HG03025 (cell line): ENCODE results near the gene KRTAP19-8.

ENCODE experiments used
- ATAC-seq: cut with Tn5 transposase; IDR thresholded peaks from one replicate; pipeline ENCODE4 v1.9.1; 2021; ENCODE audit warnings: mild to moderate bottlenecking, moderate library complexity; ENCODE audit not compliant: unreplicated experiment, low FRiP score

KRTAP19-8 gene

DNA sequence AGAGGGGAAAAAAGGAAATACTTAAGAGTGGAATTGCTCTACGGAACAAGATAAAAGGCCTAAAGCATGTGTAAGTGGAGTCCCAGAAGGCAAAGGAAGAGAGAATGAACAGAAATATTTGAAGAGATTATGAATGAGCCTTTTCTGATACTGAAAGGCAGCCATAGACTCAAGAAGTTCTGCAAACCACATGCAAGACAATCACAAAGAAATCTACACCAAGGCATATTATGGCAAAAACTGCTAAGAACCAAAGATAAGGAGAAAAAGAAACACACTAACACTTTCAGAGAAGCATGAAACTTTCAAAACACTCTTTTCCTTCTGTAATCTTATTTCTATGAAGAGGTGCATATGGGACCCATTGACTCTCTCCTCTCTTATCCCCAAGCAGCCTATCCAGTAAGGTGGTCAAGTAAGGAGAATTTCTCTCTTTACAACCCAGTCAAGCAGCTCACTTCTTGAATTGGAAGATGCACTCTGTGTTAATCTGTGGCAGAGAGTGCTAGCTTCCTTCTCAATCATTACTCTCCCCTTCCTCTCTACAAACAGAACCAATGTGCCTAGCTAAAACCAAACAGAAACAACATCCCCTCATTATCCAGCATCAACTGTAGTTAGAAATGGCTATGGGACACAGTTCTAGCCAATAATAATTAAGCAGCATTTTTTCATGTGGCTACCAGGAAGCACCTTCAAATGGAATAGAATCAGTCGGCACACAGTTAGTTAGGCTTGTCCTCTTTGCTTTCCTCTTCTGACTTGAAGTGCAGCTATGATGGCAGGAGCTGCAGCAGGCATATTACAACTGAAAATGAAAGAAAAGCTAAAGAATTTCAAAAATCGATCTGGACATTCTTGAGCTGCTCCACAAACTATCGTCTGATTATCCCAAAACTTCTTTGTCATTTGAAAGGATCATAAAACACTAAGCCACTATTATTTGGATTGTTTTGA lies 25.9 kb downstream of the KRTAP19-8 start:
- ATAC-seq: no peak

DNA sequence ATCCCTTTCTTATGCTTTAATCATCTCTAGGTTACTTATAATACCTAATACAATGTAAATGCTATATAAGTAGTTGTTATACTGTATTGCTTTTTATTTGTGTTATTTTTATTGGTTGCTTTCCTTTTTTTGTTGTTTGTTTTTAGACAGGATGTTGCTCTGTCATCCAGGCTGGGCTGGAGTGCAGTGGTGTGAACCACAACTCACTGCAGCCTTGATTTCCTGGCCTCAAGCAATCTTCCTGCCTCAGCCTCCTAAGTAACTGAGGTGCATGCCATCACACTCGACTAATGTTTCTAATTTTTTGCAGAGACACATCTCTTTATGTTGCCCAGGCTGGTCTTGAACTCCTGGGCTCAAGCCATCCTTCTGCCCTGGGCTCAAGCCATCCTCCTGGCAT lies 26.9 kb downstream of the KRTAP19-8 start:
- no peak for ATAC-seq

DNA sequence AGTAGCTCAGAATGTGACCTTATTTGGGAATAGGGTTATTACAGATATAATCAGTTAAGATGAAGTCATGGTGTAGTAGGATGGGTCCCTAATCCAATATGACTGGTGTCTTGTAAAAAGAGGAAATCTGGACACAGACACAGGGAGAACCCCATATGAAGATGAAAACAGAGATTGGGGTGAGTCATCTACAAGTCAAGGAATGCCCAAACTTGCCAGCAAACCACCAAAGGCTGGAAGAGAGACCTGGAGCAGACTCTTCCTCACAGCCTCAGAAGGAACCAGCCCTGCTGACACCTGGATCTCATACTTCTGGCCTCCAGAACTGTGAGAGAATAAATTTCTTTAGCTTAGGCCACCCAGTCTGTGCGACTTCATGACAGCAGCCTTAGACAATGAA lies 29.9 kb downstream of the KRTAP19-8 start:
- no peak for ATAC-seq

DNA sequence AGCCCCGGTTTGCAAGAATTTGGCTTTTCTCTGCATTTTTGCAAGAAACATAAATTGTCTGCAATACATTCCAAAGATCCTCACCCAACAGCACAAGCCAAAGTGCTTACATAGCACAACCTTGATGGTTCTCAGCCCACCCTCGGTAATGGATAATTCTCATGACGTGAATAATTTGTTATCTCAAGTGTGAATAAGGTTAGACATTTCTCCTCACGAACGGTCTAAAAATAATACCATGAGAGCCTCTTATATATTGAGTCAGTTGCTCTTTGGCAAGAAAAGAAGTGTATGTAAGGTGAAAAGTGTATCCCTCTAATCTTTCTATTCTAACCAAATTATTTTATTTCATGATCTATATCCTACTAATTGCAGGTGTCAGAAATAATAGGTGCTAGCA lies 33.3 kb downstream of the KRTAP19-8 start:
- ATAC-seq: no peak

DNA sequence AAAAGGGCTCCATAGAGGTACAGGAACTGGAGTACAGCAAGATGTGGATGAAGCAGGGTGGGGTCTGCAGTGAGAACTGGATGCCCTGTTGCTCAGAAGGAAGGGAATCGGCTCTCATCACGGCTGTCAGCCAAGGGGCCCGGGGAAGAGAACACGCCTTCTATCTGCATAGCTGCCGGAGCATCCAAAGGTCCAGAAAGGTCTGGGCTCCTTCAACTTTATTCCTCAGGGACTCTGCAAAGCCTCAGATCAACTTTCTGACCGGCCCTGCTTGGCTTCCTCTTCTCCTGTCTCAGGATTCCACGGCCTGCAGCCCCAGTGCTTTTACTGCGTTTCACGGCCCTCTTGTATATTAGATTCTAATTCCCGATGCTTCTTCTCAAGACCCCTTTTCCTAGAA lies 34.8 kb downstream of the KRTAP19-8 start:
- no peak for ATAC-seq

DNA sequence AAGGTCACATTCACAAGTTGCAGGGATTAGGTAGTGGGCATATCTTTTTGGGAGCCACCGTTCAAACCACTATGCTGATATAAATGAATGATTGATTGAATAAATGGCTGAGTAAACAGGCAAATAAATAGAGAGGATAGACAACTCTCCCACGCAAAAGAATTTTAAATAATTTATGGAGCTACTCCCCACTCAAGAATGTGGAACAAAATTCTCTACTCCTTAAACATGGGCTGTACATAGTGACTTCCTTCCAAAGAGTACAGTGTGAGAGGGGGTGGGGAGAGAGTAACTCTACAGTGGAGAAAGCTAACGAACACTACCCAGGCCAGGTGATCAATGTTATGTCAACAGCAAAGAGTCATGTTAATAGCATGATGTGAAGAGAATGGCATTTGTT lies 40.7 kb downstream of the KRTAP19-8 start:
- no peak for ATAC-seq

DNA sequence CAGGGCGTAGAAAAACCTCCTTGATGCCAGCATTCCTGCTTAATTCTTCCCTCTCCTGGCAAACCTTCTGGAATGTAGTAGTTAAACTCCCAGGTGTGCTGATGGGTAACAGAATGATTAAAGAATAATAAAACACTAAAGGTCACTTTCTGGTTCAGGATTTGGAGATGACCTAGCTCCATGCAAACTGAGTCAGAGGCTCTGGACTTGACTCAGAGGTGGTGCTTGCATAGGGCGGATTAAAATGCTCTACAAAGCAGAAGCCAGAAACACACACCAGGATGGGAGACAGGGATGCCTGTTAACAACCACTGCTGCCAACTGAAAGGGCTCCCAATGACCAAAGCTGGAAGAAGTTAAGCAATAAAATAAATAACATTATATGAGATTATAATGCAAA lies 41.5 kb downstream of the KRTAP19-8 start:
- no peak for ATAC-seq

DNA sequence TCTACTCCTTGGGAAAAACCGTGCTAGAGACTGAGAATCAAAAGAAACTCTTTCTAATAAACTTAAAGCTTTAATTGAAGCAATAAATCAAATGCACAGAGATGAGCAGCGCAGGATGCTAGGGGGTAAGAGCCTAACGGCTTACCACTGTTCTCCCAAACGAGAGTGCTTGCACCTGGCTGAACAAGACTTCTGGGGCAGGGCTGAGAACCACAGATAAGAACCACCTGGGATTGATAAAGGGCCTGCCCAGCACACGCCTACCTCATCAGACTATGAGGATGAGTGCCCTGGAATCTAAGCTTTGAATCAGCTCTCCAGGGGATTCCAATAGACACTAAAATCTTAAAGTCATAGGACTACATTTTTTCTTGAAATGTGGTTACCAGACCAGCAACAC lies 43.3 kb downstream of the KRTAP19-8 start:
- no peak for ATAC-seq

DNA sequence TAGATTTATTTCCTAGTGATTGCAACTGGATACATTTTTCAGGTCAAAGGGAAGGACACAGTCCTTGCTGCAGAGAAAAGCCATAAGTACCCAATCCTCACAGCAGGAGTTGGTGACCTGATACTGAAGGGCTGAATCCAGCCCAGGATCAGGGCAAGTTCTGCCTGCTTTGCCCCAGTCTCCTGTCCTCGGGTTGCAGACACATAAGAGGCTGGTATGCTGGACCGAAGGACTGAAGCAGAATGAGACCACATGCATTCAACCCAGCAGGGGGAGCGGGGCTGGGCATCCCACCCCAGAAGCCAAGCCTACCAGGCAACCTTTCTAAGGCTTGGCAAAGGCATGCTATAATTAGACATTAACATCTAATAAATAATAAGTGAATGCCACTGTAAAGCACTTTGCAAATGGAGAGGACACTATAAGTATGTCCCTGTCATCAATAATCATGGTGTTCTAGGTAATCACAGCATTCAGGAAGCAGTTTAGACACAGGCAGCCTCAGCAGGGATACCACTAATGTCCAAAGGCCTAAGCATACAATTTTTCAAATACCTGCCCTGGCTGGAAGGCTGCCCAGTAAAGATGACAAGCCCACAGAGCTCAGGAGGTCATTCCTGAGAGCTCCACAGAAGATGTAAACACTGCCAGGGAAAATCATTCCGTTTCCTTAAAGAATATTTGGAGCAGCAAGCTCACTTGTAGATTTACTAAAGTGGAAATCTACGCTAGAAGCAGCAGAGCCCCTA lies 47.6 kb downstream of the KRTAP19-8 start:
- ATAC-seq: no peak

DNA sequence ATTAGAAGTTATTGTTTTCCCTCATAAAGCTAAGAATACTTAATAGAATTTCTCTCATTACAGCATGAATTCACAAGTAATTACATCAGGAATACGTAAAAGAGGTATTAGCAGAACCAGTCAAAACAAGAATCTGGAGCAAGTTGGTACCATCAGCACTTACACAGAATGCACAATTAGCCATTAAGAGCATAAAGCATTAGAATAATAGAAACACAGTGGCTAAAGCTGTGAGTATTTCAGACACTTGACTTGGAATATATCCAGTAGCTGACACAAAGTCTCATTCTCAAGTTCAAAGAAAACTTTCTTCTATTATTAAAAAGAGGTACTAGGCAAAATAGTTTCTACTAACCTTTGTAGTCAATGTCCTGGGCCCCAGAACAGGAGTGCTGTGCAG lies 49.6 kb downstream of the KRTAP19-8 start:
- no peak for ATAC-seq
